ENCODE measurements around the gene MICOS13. TPM values are rescaled to one million over a fixed set of nuclear protein-coding genes. Genes with fewer than 3 reads are reported as not detected.

Gene MICOS13
- polyA plus RNA-seq, 1 donor from 2014 or later: 46.0 TPM

DNA sequence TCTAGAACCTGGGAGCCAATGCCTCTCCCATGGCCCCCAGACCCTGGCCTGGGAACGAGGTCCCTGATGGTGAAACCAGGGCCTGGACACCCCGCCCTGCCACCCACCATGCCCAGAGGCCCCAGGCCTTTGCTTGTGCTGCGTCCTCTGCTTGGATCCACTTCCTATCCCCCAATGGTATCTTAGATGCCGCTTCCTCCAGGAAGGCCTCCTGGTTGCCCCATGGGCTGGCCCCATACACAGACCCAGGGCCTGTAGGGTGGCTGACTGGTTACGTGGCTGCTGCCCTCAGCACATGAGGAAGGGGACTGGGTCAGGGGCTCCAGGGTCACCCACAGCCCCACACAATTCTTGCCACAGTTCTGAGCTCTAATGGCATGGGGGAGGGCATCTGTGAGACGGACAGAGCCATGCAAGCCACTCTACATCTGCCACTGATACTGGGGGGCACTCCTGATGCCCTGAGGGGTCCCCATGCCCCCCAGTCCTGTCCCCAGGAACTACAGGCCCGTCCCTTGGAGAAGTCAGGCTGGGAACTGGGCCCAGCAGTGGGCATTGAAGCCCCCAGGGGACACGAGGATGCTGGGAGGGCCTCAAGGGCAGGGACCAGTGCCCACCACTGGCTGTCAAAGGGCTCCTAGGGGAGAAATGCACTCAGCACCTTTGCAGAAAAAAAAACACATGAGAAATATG lies 14.8 kb upstream of the MICOS13 start:
- H3K9me2 ChIP-seq (ENCODE audit: insufficient read depth, low read length): no peaks in the 10 kb centered on the region
- no peak for TF ChIP-seq MXI1 (conservative IDR thresholded peaks at IDR 0.05; ENCODE audit: poor library complexity, severe bottlenecking)
- TF ChIP-seq, protein P1, sequence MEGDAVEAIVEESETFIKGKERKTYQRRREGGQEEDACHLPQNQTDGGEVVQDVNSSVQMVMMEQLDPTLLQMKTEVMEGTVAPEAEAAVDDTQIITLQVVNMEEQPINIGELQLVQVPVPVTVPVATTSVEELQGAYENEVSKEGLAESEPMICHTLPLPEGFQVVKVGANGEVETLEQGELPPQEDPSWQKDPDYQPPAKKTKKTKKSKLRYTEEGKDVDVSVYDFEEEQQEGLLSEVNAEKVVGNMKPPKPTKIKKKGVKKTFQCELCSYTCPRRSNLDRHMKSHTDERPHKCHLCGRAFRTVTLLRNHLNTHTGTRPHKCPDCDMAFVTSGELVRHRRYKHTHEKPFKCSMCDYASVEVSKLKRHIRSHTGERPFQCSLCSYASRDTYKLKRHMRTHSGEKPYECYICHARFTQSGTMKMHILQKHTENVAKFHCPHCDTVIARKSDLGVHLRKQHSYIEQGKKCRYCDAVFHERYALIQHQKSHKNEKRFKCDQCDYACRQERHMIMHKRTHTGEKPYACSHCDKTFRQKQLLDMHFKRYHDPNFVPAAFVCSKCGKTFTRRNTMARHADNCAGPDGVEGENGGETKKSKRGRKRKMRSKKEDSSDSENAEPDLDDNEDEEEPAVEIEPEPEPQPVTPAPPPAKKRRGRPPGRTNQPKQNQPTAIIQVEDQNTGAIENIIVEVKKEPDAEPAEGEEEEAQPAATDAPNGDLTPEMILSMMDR (IDR thresholded peaks at IDR 0.05; ENCODE audit: poor library complexity, severe bottlenecking): no peak
- TF ChIP-seq EZH2 (IDR thresholded peaks at IDR 0.05; ENCODE audit: borderline replicate concordance, insufficient read depth, low read length, poor library complexity, severe bottlenecking): no peak
- TF ChIP-seq SMC3 (conservative IDR thresholded peaks at IDR 0.05; ENCODE audit: poor library complexity): no peak
- no peak for TF ChIP-seq POLR2AphosphoS5 (IDR thresholded peaks at IDR 0.05)
- no peak for TF ChIP-seq EP300 (conservative IDR thresholded peaks at IDR 0.05; ENCODE audit: poor library complexity, severe bottlenecking)
- no peak for TF ChIP-seq REST (IDR thresholded peaks at IDR 0.05; ENCODE audit: borderline replicate concordance)
- TF ChIP-seq TAF1 (IDR thresholded peaks at IDR 0.05; ENCODE audit: low read depth): no peak
- no peak for TF ChIP-seq RAD21 (conservative IDR thresholded peaks at IDR 0.05)
- H3K27ac ChIP-seq (ENCODE audit: low read length): no peak overlapping the region
- H3K9ac ChIP-seq (ENCODE audit: low read length): no peak overlapping the region
- H3K9me3 ChIP-seq (ENCODE audit: low read length): no peaks in the 10 kb centered on the region
- no peak overlapping the region for H3K4me2 ChIP-seq (ENCODE audit: low read length)
- H3F3A ChIP-seq (ENCODE audit: insufficient read depth, low read length, poor library complexity, severe bottlenecking): no peaks in the 10 kb centered on the region
- no peaks in the 10 kb centered on the region for H3K27me3 ChIP-seq (ENCODE audit: insufficient read depth, low read depth, low read length)
- no peaks in the 10 kb centered on the region for H3K36me3 ChIP-seq (ENCODE audit: insufficient read depth, low read length)
- H3K79me2 ChIP-seq (replicated peaks; ENCODE audit: insufficient read depth, low read length): peaks cover 15% of the 10 kb centered on the region
- H2AFZ ChIP-seq (ENCODE audit: low read depth, low read length): no peak overlapping the region
- peaks cover 11% of the 10 kb centered on the region for H4K20me1 ChIP-seq (ENCODE audit: insufficient read depth)
- no peak overlapping the region for H3K4me3 ChIP-seq (ENCODE audit: low read length)

DNA sequence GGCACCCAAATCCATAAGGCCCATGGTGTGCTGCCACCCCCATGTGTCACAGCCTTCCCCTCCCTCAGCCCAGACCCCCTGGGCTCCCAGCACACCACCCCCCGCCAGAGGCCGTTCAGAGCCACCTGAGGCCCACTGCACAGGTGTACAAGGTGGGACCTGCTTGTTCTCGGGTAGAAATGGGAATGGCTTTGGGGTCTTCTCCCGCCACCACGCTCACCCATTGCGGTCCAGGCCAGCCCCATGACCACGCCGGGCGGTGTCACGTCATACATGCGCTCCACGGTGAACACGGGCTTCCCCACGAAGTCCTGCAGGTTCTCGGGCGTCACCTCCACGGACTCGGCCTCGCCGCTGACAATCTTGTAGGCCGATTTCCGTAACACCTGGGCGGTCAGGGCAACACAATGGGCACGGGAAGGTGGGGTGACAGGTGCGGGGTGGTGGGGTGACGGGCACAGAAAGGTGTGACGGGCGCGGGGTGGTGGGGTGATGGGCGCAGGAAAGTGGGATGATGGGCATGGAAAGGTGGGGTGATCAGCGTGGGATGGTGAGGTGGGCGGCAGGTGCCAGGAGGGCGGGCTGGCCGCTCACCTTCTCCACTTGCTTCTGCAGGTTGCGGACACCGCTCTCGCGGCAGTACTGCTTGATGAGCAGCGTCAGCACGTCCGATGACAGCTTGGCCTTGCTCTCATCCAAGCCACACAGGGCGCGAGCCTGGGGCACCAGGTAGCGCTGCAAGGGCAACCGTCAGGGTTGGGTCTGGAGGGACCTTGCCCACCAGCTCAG lies 14.0 kb upstream of the MICOS13 start:
- Histone ChIP-seq H3K36me3 (ENCODE audit: insufficient read depth, low read length) (no peaks in the 10 kb centered on the region), H3K9me2 (ENCODE audit: insufficient read depth, low read length) (no peaks in the 10 kb centered on the region), H4K20me1 (ENCODE audit: insufficient read depth) (peaks cover 11% of the 10 kb centered on the region), H3K9me3 (ENCODE audit: low read length) (no peaks in the 10 kb centered on the region), H3K4me2 (ENCODE audit: low read length) (no peak overlapping the region), H3K4me3 (ENCODE audit: low read length) (no peak overlapping the region), H3K9ac (ENCODE audit: low read length) (no peak overlapping the region), H2AFZ (ENCODE audit: low read depth, low read length) (no peak overlapping the region), H3K27me3 (ENCODE audit: insufficient read depth, low read depth, low read length) (no peaks in the 10 kb centered on the region), H3K79me2 (replicated peaks; ENCODE audit: insufficient read depth, low read length) (peaks cover 15% of the 10 kb centered on the region), H3F3A (ENCODE audit: insufficient read depth, low read length, poor library complexity, severe bottlenecking) (no peaks in the 10 kb centered on the region), H3K27ac (ENCODE audit: low read length) (no peak overlapping the region)
- TF ChIP-seq EZH2 (IDR thresholded peaks at IDR 0.05; ENCODE audit: borderline replicate concordance, insufficient read depth, low read length, poor library complexity, severe bottlenecking) (no peak), TAF1 (IDR thresholded peaks at IDR 0.05; ENCODE audit: low read depth) (no peak), MXI1 (conservative IDR thresholded peaks at IDR 0.05; ENCODE audit: poor library complexity, severe bottlenecking) (no peak), REST (IDR thresholded peaks at IDR 0.05; ENCODE audit: borderline replicate concordance) (no peak), RAD21 (conservative IDR thresholded peaks at IDR 0.05) (no peak), SMC3 (conservative IDR thresholded peaks at IDR 0.05; ENCODE audit: poor library complexity) (no peak), POLR2AphosphoS5 (IDR thresholded peaks at IDR 0.05) (no peak), EP300 (conservative IDR thresholded peaks at IDR 0.05; ENCODE audit: poor library complexity, severe bottlenecking) (no peak)
- TF ChIP-seq, protein P1 (IDR thresholded peaks at IDR 0.05; ENCODE audit: poor library complexity, severe bottlenecking): no peak
